ES-I3 (cell line): ENCODE measurements around the gene MRPS23.

Source experiments
- H3K36me3 ChIP-seq: 2 replicates; pipeline ENCODE4 v1.6.1; 2013; ENCODE audit warnings: mild to moderate bottlenecking, low read length, control low read depth, moderate library complexity; ENCODE audit not compliant: insufficient read depth
- H3K4me1 ChIP-seq: 2 replicates; pipeline ENCODE4 v1.6.1; 2013; ENCODE audit warnings: mild to moderate bottlenecking, control low read depth, low read length; ENCODE audit not compliant: insufficient read depth
- H3K9ac ChIP-seq: 2 replicates; pipeline ENCODE4 v1.6.1; 2013; ENCODE audit warnings: low read depth, mild to moderate bottlenecking, low read length, moderate library complexity
- H3K9me3 ChIP-seq: 2 replicates; pipeline ENCODE4 v1.6.1; 2013; ENCODE audit warnings: mild to moderate bottlenecking, low read length, moderate library complexity; ENCODE audit not compliant: control insufficient read depth, insufficient read depth

The MRPS23 gene

GRCh38 chr17:57849874-57850754, at the start of gene MRPS23:
Gene MRPS23, minus strand, starts transcription at chr17:57850044. Its CDS starts 34 bp downstream, at chr17:57850010.
- H3K4me1 ChIP-seq, result peaks cover 16% of the 10 kb centered on the region
- H3K36me3 ChIP-seq, result peaks cover 9% of the 10 kb centered on the region
- H3K9ac ChIP-seq, result peak within 1 kb of the TSS; percentile 85
- H3K9me3 ChIP-seq, result no peaks in the 10 kb centered on the region

DNA sequence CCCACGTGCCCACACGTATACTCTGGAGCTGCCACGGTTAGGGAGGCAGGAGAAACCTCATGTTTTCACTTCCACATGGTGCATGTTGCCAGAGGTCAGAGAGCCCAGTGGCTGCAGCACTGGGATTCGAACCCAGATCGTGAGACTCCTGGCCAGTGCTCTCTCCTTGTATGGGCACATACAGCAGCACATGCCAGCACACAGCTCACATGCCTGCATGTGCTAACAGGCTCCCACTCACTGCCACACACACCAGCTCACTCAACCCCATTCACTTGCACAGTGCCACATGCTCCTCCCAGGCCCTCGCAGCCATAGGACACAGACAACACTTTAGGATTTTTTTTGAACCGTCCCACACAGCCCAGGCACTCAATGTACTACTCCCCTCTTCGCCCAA, 49.5 kb upstream of the MRPS23 start:
- Histone ChIP-seq H3K36me3 (no peaks in the 10 kb centered on the region), H3K9me3 (no peaks in the 10 kb centered on the region), H3K4me1 (peaks cover 45% of the 10 kb centered on the region), H3K9ac (no peak overlapping the region)

DNA sequence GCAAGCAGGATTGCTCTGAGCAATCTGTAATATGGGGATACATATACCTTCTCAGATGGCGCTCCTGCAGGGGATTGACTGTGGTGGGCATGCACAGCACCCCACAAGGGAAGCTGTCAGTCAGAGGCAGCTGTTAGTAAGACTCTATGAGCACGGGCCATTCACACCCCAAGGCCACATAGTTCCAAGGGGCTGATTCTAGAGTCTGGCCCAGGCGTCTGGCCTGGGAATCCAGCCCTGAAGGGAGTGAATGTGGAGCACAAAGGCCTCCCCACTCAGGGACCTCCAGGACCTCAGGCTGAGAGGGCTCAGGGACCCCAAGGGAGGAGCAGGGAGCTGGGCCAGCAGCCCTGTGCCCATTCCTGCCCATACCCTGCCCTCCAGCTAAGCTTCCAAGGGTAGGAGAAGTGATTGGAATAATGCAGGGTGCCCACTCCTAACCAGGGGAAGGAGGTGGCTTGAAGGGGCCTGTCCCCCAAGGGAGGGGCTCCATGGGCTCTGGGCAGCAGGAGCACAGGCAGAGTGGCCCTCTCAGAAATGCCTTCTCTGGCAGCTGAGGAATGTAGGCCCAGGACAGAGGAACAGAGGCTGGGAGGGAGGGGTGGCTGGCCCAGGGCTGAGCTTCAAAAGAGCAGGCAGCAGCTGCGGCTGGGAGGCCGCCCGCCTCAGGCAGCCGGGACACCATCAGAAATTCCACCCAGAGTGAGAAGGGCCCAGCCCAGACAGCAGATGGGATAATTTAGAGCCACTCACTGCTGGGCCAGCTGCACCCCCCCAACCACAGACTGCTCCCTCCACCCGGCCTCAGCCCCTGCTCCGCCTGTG, 48.9 kb upstream of the MRPS23 start:
- Histone ChIP-seq H3K36me3 (no peaks in the 10 kb centered on the region), H3K9ac (no peak overlapping the region), H3K9me3 (no peaks in the 10 kb centered on the region), H3K4me1 (peaks cover 39% of the 10 kb centered on the region)

GRCh38 chr17:57895382-57896060, 45.7 kb upstream of the MRPS23 start:
- H3K9me3 ChIP-seq, result no peaks in the 10 kb centered on the region
- H3K4me1 ChIP-seq, result peaks cover 36% of the 10 kb centered on the region
- no peaks in the 10 kb centered on the region for H3K36me3 ChIP-seq
- H3K9ac ChIP-seq, result no peak overlapping the region

DNA sequence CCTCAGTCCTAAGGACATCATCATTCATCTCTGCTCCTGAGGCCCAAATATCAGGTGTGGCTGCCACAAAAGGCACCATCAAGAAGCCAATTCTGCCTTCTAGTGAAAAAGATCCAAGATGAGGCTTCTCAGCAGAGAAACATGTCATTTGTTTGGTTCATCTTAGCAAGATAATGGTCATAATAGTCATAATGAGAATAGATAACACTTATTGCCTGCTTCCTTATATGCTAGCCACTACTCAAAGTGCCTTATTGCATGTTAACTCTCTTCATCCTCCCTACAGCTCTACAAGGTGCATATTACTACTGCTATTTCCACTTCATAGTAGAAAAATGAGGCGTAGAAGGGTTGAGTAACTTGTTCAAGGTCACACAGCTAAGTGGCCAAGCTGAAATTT, 45.0 kb upstream of the MRPS23 start:
- no peaks in the 10 kb centered on the region for H3K36me3 ChIP-seq
- no peak overlapping the region for H3K9ac ChIP-seq
- peaks cover 37% of the 10 kb centered on the region for H3K4me1 ChIP-seq
- no peaks in the 10 kb centered on the region for H3K9me3 ChIP-seq

- Histone ChIP-seq H3K9ac (peak overlapping the region; percentile 4; the same call in 1 of the 2 replicates), H3K9me3 (no peaks in the 10 kb centered on the region), H3K36me3 (no peaks in the 10 kb centered on the region), H3K4me1 (peaks cover 19% of the 10 kb centered on the region)
Observed at GRCh38 chr17:57892820-57893595, 43.2 kb upstream of the MRPS23 start.

DNA sequence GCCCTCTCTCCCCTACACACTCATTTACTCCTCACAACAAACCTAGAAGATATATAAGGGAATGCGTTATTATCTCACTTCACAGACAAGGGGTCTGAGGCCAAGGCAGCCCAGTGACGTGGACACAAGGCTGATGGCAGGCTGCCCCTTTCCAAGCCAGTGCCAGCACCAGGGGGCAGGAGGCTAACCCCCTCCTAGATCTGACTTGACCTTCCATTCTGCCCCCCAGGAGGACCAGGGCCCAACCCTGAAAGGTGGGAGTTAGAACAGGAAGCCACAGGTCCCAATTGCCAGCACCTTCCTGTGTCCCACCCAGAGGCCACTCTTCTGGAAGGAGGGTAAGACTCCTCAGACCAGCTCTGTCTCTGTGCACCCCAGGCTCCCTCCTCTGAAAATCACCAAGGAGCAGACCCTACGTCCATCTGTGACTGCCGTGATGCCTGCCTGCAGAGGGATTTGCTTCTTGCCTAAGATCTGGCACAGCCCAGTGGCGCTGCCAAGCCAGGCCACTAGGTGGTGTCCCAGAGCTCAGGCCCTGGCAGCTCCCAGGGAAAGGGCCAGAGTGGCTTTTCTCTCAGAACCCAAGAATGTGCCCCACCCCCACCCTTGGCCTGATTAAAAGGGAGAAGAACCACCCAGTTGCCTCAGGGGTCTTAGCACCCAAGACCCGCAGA, 42.4 kb upstream of the MRPS23 start:
- Histone ChIP-seq H3K9ac (no peak overlapping the region), H3K9me3 (no peaks in the 10 kb centered on the region), H3K4me1 (peaks cover 17% of the 10 kb centered on the region), H3K36me3 (no peaks in the 10 kb centered on the region)

DNA sequence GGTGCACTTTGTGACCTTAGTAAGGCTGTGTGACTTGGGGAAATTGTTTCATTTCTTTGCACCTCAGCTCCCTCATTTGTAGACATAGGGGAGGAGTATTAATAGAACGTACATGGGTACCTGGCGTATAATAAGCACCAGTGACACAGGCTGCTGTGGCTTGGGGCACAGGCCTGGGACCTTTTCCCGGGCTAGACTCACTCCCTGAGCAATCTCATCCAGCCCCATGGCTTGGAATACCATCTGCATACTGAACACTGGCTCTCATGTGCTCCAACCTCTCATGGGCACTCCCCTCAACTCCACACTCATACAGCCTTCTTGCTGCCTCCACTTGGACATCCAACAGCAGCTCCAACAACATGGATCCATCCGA, 41.0 kb upstream of the MRPS23 start:
- Histone ChIP-seq H3K36me3 (no peaks in the 10 kb centered on the region), H3K4me1 (peaks cover 17% of the 10 kb centered on the region), H3K9me3 (no peaks in the 10 kb centered on the region), H3K9ac (no peak overlapping the region)

- H3K9ac ChIP-seq, result no peak overlapping the region
- H3K4me1 ChIP-seq, result peaks cover 17% of the 10 kb centered on the region
- no peaks in the 10 kb centered on the region for H3K36me3 ChIP-seq
- H3K9me3 ChIP-seq, result no peaks in the 10 kb centered on the region
Observed at GRCh38 chr17:57889892-57890856, 40.3 kb upstream of the MRPS23 start.

GRCh38 chr17:57889252-57889651, 39.4 kb upstream of the MRPS23 start:
- H3K9ac ChIP-seq, result no peak overlapping the region
- no peaks in the 10 kb centered on the region for H3K36me3 ChIP-seq
- no peaks in the 10 kb centered on the region for H3K9me3 ChIP-seq
- H3K4me1 ChIP-seq, result peaks cover 17% of the 10 kb centered on the region

DNA sequence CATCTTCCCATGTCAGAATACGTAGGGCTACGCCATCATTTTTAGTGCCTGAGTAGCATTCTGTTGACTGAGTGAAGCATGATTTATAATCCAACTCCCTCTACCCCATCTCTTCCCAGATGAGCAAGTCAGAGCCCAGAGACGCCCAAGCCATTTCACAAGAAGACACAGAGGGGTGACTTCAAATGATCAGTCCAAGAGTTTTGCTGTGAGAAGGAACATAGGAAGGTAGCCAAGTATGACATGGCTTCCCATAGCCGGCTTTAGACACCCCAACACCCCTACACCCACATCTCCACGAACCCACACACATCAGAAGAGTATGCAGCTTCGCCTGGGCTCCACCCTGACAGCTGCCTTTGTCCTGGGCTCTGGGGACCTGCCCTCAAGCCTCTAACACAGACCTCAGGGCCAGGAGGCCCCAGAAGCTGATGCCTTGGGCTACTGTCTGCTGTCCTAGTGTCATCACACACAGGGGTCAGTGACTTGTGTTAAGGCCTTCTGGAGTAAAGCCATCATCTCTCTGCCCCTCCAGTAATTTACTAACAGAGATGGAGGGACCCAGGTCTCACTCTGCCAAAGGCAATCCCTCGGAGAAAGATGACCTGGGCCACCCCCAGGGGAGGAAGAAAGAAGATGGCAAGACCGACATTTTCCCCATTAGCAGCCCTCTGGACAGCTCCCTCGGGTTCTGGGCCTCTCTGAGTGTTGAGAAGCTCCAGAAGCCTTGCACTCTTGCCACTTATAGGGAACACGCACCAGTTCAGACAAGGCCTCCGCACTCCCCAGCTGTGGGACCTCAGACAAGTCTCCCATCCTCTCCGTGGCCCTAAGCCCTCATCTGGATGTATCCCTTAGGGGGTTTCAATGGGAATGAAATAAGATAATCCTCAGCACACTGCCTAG, 38.7 kb upstream of the MRPS23 start:
- peaks cover 17% of the 10 kb centered on the region for H3K4me1 ChIP-seq
- no peaks in the 10 kb centered on the region for H3K36me3 ChIP-seq
- H3K9ac ChIP-seq, result no peak overlapping the region
- no peaks in the 10 kb centered on the region for H3K9me3 ChIP-seq

- no peak overlapping the region for H3K9ac ChIP-seq
- H3K4me1 ChIP-seq, result peaks cover 6% of the 10 kb centered on the region; the same call in 1 of the 2 replicates
- no peaks in the 10 kb centered on the region for H3K36me3 ChIP-seq
- no peaks in the 10 kb centered on the region for H3K9me3 ChIP-seq
Observed at GRCh38 chr17:57887161-57887560, 37.3 kb upstream of the MRPS23 start.
